Stimulated activated CD8-positive, alpha-beta memory T cell treated with anti-CD3 and anti-CD28 coated beads, Interleukin-7, amount 100 ng/mL, for 24 hours (primary cell): Measurements from ENCODE around the gene GOLGA1.

Experiments used
- DNase-seq: peaks from one replicate; pipeline ENCODE4 v3.0.0-alpha.2; 2020; ENCODE audit warnings: low read depth

Gene GOLGA1

GRCh38 chr9:124882231-124882630, 58.7 kb downstream of the GOLGA1 start:
- no peak for DNase-seq

DNA sequence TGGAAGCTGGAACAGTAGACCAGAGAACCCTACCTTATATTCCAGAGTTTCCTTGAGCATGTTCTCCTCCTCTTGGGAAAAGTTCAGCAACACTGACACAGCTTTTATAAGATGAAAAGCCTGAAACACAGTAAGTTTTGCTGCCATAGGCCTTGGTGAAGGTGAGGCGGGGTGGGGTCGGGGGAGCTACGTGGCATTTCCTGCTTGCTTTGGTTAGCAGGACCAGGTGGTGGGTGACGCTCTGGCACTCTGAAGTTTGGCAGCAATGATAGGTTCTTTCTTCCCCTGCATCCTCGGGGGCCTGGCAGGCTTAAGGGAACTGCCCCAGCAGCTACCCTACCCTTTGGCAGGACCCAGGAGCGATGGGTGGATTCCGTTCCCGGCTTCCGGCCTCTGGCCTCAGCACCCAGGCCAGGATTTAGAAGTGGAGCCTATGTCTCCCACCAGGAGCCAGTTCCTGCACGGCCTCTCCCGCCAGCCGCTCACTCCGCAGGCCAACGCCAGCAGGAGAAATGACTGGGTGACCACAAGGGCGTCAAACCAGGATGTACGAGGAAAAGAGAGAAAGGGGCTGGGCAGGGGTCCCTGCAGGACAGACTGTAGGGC, 59.6 kb downstream of the GOLGA1 start:
- DNase-seq, result no peak

GRCh38 chr9:124880501-124880900, 60.4 kb downstream of the GOLGA1 start:
- DNase-seq, result no peak

- DNase-seq, result no peak
These were observed 61.7 kb downstream of the GOLGA1 start for GRCh38 chr9:124879226-124879625.

- no peak for DNase-seq
These were observed 62.4 kb downstream of the GOLGA1 start for GRCh38 chr9:124878518-124878917.

- DNase-seq, result no peak
These were observed 62.9 kb downstream of the GOLGA1 start for GRCh38 chr9:124878021-124878420.

DNA sequence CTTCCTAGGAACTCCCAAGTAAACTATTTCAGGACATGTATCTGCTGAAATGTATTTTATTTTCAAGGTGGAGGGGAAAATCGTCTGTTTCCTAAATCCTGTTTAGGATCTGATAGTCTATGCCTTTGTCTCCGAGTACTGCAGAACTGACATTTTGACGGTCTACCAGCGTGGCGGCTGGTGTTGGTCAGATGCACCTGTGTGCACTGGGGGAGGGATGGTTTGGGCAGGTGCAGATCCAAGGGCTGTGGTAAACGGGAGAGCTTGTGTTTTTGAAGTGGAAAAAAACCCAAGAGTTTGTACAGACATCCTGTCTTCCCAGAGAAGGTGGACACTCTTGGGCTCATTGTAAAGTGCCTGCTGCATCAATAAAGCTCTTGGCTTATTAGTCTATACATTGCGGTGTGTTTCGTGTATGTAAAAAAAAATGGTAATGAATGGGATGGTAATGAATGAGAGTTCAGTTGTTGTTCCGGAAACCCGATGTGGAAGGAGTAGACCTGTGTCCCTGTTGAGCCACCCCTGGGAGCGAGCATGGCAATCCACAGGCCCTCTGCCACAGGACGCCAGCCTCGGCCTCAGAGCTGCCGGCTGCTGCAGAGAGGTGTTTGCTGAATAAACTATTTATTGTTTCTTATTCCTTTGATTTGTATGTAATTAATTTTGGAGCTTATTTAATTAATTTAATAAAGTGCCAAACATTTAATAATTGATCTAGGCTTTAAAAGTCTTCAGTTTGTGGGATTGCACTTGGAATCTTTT, 63.7 kb downstream of the GOLGA1 start:
- DNase-seq, result no peak

- DNase-seq, result no peak
These were observed 65.4 kb downstream of the GOLGA1 start for GRCh38 chr9:124875501-124875900.

DNA sequence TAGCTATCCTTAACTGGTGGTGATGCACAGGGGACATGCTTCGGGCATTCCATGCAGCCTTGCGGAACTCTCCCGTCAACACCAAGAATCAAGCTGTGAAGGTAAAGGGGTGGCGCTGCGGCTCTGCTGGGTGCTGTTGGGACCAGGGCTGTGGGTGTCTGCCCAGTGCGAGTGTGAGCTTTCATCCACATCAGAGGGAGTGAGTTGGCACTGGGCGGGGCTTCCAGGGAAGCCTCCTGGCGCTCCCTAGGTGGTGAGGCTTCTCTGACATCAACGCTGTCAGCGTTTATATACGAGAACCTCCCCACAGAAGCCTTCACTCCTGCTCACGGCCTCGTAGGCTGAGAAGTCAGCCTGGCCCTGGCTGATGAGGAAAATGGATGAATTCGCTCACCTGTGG, 67.2 kb downstream of the GOLGA1 start:
- no peak for DNase-seq

DNA sequence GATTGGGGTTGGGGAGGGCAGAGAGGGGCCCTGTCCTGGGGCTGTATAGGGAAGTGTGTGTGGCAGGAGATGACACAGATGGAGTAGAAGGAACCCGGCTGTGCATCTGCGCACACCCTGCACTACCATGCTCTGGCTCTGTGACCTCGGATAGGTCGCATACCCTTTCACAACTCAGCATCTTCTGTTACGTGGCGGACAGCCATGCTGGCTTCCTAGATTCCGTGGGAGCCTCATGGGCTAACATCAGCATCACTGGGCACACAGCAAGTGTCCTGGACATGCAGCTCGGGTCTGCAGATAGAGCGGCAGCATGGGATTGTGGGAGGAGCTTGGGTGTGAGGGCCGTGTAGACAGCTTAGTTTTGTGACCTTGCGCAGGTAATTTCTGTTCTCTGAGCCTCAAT, 69.7 kb downstream of the GOLGA1 start:
- no peak for DNase-seq

DNA sequence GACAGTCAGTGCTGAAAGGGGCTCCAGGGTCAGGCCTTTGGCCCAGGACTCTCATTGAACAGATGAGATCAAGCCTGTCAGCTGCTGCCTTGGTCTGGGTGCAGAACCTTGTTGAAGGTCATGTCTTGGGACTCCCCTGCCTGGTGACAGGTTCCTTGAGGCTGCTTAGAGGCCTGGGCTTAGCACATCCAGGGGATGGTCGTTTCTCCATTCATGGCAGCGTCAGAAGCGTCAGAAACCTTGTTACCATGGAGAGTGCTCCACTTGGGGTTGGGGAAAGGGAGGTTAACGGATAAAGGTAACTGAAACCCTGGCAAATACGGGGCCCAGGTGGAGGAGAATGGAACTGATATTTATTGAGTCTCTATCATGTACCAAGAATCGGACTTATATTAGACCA, 70.2 kb downstream of the GOLGA1 start:
- DNase-seq, result no peak

DNA sequence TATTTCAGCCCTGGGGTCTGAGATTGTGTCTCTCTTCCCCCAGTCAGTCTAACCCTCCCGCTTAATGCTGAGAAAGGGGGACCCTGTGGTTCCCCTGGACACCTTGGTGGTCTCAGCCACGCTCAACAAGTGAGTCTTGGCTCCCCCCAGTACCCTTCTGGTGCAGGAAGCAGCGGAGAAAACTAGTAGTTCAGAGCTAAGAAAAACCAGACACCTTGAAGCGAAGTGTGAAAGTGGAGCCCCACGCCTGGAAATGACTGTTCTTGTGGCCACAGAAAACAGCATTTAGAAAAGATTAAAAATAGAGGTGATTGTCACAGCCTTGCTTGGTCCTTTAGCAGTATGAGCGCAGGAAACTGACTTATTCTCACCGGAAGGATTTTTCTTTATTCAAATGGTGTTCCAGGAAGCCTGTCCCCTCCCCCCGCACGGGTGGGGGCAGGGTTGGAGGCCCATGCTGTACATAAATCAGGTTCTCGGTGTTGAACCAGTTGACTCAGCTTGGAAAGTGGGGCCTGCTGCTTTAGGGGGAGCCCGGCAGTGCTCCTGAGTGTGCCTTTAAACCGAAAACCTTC, 70.8 kb downstream of the GOLGA1 start:
- peak; percentile 82 for DNase-seq

- no peak for DNase-seq
These were observed 71.4 kb downstream of the GOLGA1 start for GRCh38 chr9:124869466-124869985.

DNA sequence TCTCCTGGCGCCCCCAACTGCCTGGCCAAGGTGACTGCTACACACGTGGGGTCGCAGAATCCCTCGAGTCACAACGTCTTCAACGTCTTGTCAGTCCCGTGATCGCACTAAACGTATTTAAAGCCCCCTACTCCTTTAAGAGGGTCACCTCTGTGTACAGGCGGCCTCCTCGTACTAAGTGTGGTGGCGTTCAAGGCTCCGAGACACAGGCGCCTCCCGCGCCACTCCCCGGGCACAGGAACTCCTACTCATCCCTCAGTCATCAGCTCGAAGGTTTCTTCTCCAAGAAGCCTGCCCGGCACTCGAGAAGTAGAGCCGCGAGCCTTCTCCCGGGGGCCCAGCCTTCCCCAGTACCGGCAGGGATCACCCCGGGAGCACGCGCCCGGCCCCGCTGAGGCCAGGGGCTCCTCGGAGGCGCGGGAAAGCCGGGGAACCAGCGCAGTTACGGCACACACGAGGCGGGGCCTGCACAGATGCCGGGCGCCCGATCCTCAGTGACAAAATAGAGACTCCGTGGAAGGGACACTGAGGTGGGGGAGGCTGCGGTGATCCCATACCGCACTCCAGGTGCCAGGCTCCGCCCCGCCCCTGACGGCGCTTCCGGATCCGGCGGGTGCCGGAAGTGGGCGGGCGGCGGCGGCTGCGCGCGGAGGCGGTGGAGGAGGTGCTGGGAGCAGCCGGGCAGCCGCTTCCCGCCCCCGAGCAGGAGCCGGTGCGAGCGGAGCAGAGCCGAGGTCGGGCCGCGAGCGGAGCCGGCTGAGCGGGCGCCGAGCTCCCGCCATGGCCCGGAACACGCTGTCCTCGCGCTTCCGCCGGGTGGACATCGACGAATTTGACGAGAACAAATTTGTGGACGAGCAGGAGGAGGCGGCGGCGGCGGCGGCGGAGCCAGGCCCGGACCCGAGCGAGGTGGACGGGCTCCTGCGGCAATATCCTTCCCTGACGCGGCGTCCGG, 72.1 kb downstream of the GOLGA1 start:
- peak; percentile 82 for DNase-seq

DNA sequence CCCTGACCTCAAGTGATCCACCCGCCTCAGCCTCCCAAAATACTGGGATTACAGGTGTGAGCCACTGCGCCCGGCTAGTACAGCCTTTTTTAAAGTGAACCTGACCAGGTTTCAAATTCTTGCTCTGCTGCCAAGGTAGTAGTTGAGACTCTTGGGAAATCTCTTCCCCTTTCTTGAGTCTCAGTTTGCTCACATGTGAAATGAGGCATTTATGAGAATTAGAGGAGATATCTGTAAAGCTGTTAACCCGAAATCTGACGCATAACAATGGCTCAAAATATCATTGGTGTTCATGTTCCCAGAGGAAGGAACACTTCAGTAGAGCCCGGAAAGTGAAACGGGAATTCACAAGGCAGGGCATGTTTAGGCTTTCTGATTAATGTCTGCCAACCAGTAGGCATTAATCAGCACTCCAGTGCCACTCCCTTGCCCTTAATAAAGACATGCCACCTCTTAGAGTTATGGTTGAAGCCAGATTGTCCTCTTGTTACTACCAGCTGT, 77.5 kb downstream of the GOLGA1 start:
- no peak for DNase-seq

GRCh38 chr9:124861342-124862229, 79.3 kb downstream of the GOLGA1 start, which contains the start of the genes ARPC5L and RPL35:
Gene ARPC5L (plus strand): TSS chr9:124862130. CDS start chr9:124869291, 7,161 bp downstream.
Gene RPL35 (minus strand): TSS chr9:124861957. CDS start chr9:124861912, 45 bp downstream.
- DNase-seq, result peak; percentile 89

DNA sequence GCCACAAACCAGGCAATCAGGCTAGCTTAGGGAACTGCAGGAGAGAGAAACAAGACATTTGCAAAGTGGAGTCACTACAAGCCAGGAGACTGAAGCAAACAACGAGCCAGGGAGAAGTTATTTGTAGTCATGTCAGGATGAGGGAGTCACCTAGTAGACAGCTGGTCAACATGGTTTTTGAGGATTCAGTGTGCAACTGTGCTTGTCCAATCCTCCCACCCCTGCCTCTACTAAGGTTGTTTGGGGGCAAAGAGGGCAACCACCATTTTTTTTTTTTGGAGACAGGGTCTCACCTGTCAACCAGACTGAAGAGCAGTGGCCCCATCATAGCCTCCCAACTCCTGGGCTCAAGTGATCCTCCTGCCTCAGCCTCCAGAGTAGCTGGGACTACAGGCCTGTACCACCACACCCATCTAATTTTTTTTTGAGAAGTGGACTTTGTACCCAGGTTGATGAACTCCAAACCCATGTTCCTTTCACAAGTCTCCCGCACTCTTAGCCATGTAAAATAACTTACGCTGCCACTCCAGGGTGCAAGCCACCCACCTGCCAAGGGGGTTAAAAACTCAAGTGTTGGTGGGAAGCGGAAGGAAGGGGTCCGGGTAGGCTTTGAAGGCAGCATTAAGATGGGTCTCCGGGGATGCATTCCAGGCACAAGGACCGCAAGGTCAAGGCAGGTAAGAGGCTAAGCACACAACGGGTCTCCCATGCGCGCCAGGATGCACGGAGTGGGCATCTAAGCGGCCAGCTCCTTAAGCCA, 80.1 kb downstream of the GOLGA1 start:
- DNase-seq, result no peak

DNA sequence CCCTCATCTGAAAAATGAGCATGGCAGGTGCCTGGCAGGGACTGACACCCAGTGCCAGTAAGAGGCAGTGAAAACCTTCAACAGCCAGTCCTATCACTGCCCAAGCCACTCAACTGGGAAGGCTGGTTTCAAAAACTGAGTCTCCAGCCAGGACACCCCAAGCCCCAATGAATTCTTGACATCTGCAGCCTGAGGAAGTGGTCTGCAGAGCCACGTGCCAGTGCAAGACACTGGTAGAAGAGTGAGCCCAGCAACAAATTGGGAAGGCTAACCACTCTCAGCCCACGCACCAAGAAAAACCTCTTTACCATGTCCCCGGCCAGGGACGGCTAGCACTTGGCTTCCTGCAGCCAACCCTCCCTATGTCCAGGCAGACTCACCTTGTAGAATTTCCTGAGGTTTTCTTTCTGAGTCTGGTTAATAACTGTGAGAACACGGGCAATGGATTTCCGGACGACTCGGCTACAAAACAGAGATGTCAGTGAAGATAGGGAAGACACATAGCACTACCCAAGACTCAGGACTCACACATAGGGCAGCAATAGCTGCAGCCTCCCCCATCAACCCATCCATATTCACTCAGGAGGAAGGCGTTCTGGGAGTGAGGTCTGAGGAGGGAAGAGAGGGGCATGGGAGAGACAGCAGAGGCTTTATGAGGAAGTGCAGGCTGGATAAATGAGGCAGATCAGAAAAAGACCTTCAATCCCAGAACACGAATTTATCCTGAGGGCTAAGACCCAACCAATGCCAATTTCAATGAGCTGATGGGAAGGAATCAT, 80.9 kb downstream of the GOLGA1 start:
- DNase-seq, result no peak
